Osteocyte (in vitro differentiated cells): Measurements from ENCODE around the gene CDC14C. TPM values are rescaled to one million over a fixed set of nuclear protein-coding genes. Genes with fewer than 3 reads are reported as not detected.

Source experiments
- DNase-seq: peaks from one replicate; pipeline ENCODE4 v3.0.0; 2021; ENCODE audit warnings: mixed read lengths; ENCODE audit not compliant: unreplicated experiment; ENCODE audit errors: extremely low spot score
- H3K27ac Mint-ChIP-seq: one replicate; pipeline ENCODE4 v1.8.0; 2021; ENCODE audit warnings: mild to moderate bottlenecking, mixed read lengths; ENCODE audit not compliant: unreplicated experiment
- H3K27me3 Mint-ChIP-seq: one replicate; pipeline ENCODE4 v1.8.0; 2021; ENCODE audit warnings: mixed read lengths; ENCODE audit not compliant: unreplicated experiment
- H3K36me3 Mint-ChIP-seq: one replicate; pipeline ENCODE4 v1.8.0; 2021; ENCODE audit warnings: mixed read lengths; ENCODE audit not compliant: unreplicated experiment
- H3K4me1 Mint-ChIP-seq: one replicate; pipeline ENCODE4 v1.8.0; 2021; ENCODE audit warnings: mixed read lengths; ENCODE audit not compliant: unreplicated experiment
- H3K4me3 Mint-ChIP-seq: one replicate; pipeline ENCODE4 v1.8.0; 2021; ENCODE audit warnings: mild to moderate bottlenecking, moderate library complexity, mixed read lengths; ENCODE audit not compliant: unreplicated experiment
- H3K9me3 Mint-ChIP-seq: one replicate; pipeline ENCODE4 v1.8.0; 2021; ENCODE audit warnings: mixed read lengths; ENCODE audit not compliant: unreplicated experiment
- long read RNA-seq: library from polyadenylated mRNA; unstranded; transcript quantifications from one replicate; pipeline ENCODE4 v2.0.0, GENCODE V29; 2021
- total RNA-seq: library from RNA; stranded (reverse); gene quantifications from 2 replicates; pipeline ENCODE4 v1.2.1, GENCODE V29; 2021
- TF ChIP-seq, protein P1 (sequence below): fragments of 200-600 bp; sonication (generic); IDR thresholded peaks from 2 replicates; pipeline ENCODE4 v1.5.0; 2021; ENCODE audit warnings: antibody characterized with exemption, mild to moderate bottlenecking, moderate library complexity

CDC14C gene
- total RNA-seq, result not detected in 2 replicates
- long read RNA-seq, result 0 reads

DNA sequence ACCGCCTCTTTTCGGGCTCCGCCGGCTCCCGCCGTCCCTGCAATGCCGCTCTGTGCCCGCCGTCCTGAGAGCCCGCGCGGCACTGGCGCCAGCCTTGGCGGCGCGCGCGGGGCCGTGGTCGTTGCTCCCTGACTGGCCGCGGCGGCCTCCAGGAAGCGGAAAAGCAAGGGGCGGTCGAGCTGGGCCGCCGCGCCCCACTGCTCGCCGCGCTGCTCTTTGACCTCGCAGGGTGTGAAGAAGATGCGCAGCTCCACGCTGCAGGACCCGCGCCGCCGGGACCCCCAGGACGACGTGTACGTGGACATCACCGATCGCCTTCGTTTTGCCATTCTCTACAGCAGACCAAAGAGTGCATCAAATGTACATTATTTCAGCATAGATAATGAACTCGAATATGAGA lies at the start of gene CDC14C:
Gene CDC14C (plus strand): TSS at position 115 of the 400 bp plus-strand sequence. CDS start 126 bp downstream, at position 241.
- H3K36me3 Mint-ChIP-seq, result no peaks in the 10 kb centered on the region
- DNase-seq, result no peak
- H3K4me1 Mint-ChIP-seq, result no peaks in the 10 kb centered on the region
- TF ChIP-seq, protein P1, sequence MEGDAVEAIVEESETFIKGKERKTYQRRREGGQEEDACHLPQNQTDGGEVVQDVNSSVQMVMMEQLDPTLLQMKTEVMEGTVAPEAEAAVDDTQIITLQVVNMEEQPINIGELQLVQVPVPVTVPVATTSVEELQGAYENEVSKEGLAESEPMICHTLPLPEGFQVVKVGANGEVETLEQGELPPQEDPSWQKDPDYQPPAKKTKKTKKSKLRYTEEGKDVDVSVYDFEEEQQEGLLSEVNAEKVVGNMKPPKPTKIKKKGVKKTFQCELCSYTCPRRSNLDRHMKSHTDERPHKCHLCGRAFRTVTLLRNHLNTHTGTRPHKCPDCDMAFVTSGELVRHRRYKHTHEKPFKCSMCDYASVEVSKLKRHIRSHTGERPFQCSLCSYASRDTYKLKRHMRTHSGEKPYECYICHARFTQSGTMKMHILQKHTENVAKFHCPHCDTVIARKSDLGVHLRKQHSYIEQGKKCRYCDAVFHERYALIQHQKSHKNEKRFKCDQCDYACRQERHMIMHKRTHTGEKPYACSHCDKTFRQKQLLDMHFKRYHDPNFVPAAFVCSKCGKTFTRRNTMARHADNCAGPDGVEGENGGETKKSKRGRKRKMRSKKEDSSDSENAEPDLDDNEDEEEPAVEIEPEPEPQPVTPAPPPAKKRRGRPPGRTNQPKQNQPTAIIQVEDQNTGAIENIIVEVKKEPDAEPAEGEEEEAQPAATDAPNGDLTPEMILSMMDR, result no peak
- no peak within 1 kb of the TSS for H3K27ac Mint-ChIP-seq
- H3K4me3 Mint-ChIP-seq, result no peak within 1 kb of the TSS
- H3K9me3 Mint-ChIP-seq, result peaks cover 3% of the 10 kb centered on the region
- H3K27me3 Mint-ChIP-seq, result no peaks in the 10 kb centered on the region

DNA sequence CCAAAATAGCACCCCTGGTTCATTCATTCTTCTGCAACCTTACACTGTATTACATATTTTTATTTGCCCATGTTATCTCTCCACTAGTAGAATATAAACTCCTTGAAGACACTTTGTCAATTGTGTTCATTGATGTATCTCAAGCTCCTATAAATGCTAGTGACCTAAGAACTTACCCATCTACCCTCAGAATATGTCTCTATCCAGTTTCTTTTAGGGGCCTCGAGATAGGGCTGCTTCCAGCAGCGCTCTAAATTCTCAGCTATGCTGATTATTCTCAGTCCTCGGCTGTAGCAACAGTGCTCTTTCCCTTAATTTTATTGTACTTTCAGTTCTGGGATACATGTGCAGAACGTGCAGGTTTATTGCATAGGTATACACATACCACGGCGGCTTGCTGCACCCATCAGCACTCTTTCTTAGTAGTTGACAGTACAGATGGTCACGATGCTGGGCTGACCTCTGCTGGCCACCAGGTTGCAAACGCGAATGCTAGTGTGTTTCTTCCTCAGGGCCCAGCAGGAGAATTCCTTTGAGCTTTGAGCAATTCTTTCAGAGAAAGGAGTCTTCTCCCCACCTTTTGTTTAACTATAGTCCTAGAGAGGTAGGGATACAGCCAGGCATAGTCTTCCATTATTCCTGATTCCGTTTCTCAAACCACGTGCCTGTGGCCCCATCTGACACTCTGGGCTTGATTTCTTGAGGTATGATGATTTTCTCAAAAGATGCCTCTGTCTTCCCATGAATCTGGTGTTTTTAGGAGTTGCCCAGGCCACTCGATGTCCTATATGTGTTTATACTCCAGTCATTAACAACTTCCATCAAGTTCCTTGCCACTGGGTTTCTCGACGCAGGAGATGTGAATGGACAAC lies 49.1 kb upstream of the CDC14C start:
- H3K27me3 Mint-ChIP-seq, result peaks cover 4% of the 10 kb centered on the region
- H3K4me1 Mint-ChIP-seq, result no peaks in the 10 kb centered on the region
- H3K27ac Mint-ChIP-seq, result no peak overlapping the region
- DNase-seq, result no peak
- no peaks in the 10 kb centered on the region for H3K36me3 Mint-ChIP-seq
- no peak overlapping the region for H3K4me3 Mint-ChIP-seq
- H3K9me3 Mint-ChIP-seq, result no peaks in the 10 kb centered on the region
- TF ChIP-seq, protein P1, result peak; percentile 37

DNA sequence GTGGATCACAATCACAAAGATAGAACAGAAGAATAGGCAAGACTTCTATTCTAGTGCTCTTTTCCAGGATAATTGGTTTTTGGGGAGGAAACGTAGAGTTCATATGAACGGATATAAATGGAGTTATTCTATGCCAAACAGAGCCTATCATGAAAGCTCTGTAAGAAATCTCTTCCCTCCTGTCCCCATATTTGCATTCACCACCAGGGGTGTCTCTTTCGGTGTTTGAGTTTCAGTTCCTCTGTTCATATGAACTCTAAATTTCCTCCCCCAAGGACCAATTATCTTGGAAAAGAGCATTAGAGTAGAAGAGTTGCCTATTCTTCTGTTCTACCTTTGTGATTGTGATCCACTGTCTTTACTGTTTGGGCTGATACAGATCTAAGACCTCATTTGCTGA lies 48.3 kb upstream of the CDC14C start:
- Mint-ChIP-seq H3K36me3 (no peaks in the 10 kb centered on the region), H3K4me3 (no peak overlapping the region), H3K4me1 (no peaks in the 10 kb centered on the region), H3K27ac (no peak overlapping the region), H3K27me3 (peaks cover 4% of the 10 kb centered on the region), H3K9me3 (no peaks in the 10 kb centered on the region)
- TF ChIP-seq, protein P1, result no peak
- DNase-seq, result no peak

DNA sequence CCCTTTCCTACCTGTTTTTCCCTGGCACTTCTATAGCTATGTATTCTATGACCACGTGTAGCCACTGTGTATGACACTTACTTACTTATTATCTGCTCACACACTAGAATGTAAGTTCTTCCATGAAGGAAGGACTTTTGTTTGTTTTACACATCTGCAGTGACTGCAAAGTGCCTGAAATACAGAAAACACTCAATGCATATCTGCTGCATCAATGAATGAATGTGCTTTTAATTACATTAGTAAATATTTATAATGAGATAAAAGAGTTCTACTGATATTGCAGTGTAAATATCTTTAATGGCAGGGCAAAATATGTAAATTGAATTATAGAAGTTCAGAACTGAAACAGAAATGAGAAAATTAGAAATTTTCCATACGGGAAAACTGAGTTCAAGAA lies 43.5 kb upstream of the CDC14C start:
- Mint-ChIP-seq H3K27me3 (no peaks in the 10 kb centered on the region), H3K9me3 (peaks cover 6% of the 10 kb centered on the region), H3K27ac (no peak overlapping the region), H3K36me3 (no peaks in the 10 kb centered on the region), H3K4me1 (no peaks in the 10 kb centered on the region), H3K4me3 (no peak overlapping the region)
- TF ChIP-seq, protein P1, result no peak
- no peak for DNase-seq

DNA sequence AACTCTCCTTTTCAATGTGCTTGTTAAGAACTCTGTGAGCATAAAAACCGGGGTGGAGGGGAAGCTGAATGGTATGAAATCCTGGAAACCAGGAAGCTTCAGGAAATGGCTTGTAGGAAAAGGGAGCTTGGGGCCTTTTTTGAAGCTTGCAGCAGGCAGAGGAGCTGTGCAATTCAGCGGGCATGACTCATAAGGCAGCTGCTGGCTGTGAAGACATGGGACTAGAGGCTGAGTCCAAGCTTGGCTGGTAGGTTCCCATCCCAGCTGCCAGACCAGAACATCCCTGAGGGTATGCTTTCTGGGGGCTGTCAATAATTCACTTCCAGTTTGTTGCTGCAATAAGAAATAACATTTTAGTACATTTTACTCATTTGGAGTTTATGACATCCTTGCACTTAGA lies 36.8 kb upstream of the CDC14C start:
- no peaks in the 10 kb centered on the region for H3K36me3 Mint-ChIP-seq
- H3K27ac Mint-ChIP-seq, result no peak overlapping the region
- DNase-seq, result no peak
- peaks cover 16% of the 10 kb centered on the region for H3K9me3 Mint-ChIP-seq
- TF ChIP-seq, protein P1, result no peak
- no peaks in the 10 kb centered on the region for H3K27me3 Mint-ChIP-seq
- H3K4me3 Mint-ChIP-seq, result no peak overlapping the region
- no peaks in the 10 kb centered on the region for H3K4me1 Mint-ChIP-seq
